Motor neuron (in vitro differentiated cells): ENCODE data around the gene UQCC2. TPM values are rescaled to one million over a fixed set of nuclear protein-coding genes. Genes with fewer than 3 reads are reported as not detected.

ENCODE experiments used
- ATAC-seq, 8 experiments: fragments of 200-7000 bp; cut with Tn5 transposase; replicated peaks in 6 of 8; 2 replicates each; pipeline ENCODE4 v1.8.0; 2021; ENCODE audit warnings: mild to moderate bottlenecking in 8 of 8, moderate library complexity in 8 of 8
- H3K27ac ChIP-seq, 2 donors: fragments of 250-450 bp; sonication (Bioruptor Pico); 2 replicates each; pipeline ENCODE4 v1.9.0; 2021; ENCODE audit warnings: antibody characterized with exemption in 2 of 2, mild to moderate bottlenecking in 2 of 2, moderate library complexity in 1 of 2
- H3K4me1 ChIP-seq, 2 donors: fragments of 250-450 bp; sonication (Bioruptor Pico); replicated peaks in 1 of 2; 2 replicates each; pipeline ENCODE4 v1.6.1; 2021; ENCODE audit warnings: antibody characterized with exemption in 2 of 2, mild to moderate bottlenecking in 2 of 2, moderate library complexity in 1 of 2
- H3K4me3 ChIP-seq, 5 donors: fragments of 250-450 bp; sonication (Bioruptor Pico); 2 replicates each; pipeline ENCODE4 v1.9.0; 2021; ENCODE audit warnings: antibody characterized with exemption in 5 of 5, mild to moderate bottlenecking in 5 of 5, moderate library complexity in 4 of 5
- WGBS, 10 experiments: fragments of 450-650 bp; shearing (Covaris generic); methylation state at CpG; one replicate each; pipeline ENCODE4 v1.0.0; 2022; 5-methylcytosine and 5-hydroxymethylcytosine counted together
- in situ Hi-C, 9 experiments: fragments of 400-800 bp; cut with MboI; loops; one replicate each; pipeline ENCODE4 v1.15.0; 2021; ENCODE audit warnings: low sequenced_read_pairs in 9 of 9, low pct_unique_long_range_greater_than_20kb in 2 of 9; ENCODE audit not compliant: unreplicated experiment in 9 of 9
- total RNA-seq, 8 experiments: library from RNA; unstranded; fragments of 300-600 nt; gene quantifications; 2 replicates each; pipeline versions ENCODE4 v1.2.3 to v1.2.4, GENCODE V29; 2022

UQCC2 gene
- total RNA-seq, 8 experiments from 2014 or later: 53.4 to 130 (median 71.2) TPM

- in situ Hi-C loops: no loop called here
- Histone ChIP-seq H3K27ac (peak overlapping the region in 1 of 2 donors; percentile 4), H3K4me1 (peaks cover 32 to 36% of the 10 kb centered on the region in 2 donors), H3K4me3 (no peak overlapping the region)
- ATAC-seq: peak in 4 of 8 experiments; percentile 15 to 44 (median 24)
- 57 to 73% methylated on average over 2 to 4 of the region's 6 CpGs; no CpG with 5 or more reads in 8 of the 10 experiments for WGBS, 10 experiments
Observed at GRCh38 chr6:33740204-33740608, 28.7 kb upstream of the UQCC2 start.

- no peak overlapping the region for H3K4me3 ChIP-seq
- no peak for ATAC-seq
- 55 to 100% (median 80%) methylated on average over 1 to 2 of the region's 5 CpGs; no CpG with 5 or more reads in 5 of the 10 experiments for WGBS, 10 experiments
- H3K27ac ChIP-seq: no peak overlapping the region
- in situ Hi-C loops: no loop called here
- peaks cover 26 to 30% of the 10 kb centered on the region in 2 donors for H3K4me1 ChIP-seq
Observed at GRCh38 chr6:33739571-33739970, 28.1 kb upstream of the UQCC2 start.

GRCh38 chr6:33738879-33739278 lies 27.4 kb upstream of the UQCC2 start:
- no peak overlapping the region for H3K4me3 ChIP-seq
- 88% methylated on average over 3 of the region's 5 CpGs; no CpG with 5 or more reads in 9 of the 10 experiments for WGBS, 10 experiments
- peaks cover 19 to 23% of the 10 kb centered on the region in 2 donors for H3K4me1 ChIP-seq
- H3K27ac ChIP-seq: no peak overlapping the region
- in situ Hi-C loops: no loop called here
- ATAC-seq: no peak

- in situ Hi-C loops: no loop called here
- no peak for ATAC-seq
- WGBS, 10 experiments: 59 to 100% methylated on average over 3 to 5 of the region's 9 CpGs; no CpG with 5 or more reads in 8 of the 10 experiments
- no peak overlapping the region for H3K27ac ChIP-seq
- H3K4me1 ChIP-seq: peaks cover 19 to 20% of the 10 kb centered on the region in 2 donors
- H3K4me3 ChIP-seq: no peak overlapping the region
Observed at GRCh38 chr6:33738153-33738552, 26.7 kb upstream of the UQCC2 start.

- in situ Hi-C loops: no loop called here
- peak in 4 of 8 experiments; percentile 6 to 64 (median 44) for ATAC-seq
- Histone ChIP-seq H3K4me1 (peaks cover 20 to 24% of the 10 kb centered on the region in 2 donors), H3K27ac (peak overlapping the region in 1 of 2 donors; percentile 22), H3K4me3 (no peak overlapping the region)
- WGBS, 10 experiments: 40 to 100% (median 78%) methylated on average over 1 to 4 of the region's 15 CpGs; no CpG with 5 or more reads in 4 of the 10 experiments
Observed at GRCh38 chr6:33737267-33738026, 25.9 kb upstream of the UQCC2 start.

- no peak overlapping the region for H3K27ac ChIP-seq
- peaks cover 19 to 26% of the 10 kb centered on the region in 2 donors for H3K4me1 ChIP-seq
- no peak for ATAC-seq
- WGBS, 10 experiments: 66 to 89% (median 86%) methylated on average over 3 to 10 of the region's 18 CpGs; no CpG with 5 or more reads in 6 of the 10 experiments
- in situ Hi-C loops: no loop called here
- H3K4me3 ChIP-seq: no peak overlapping the region
Observed at GRCh38 chr6:33735216-33735615, 23.7 kb upstream of the UQCC2 start.

GRCh38 chr6:33733709-33734007 lies 22.2 kb upstream of the UQCC2 start:
- Histone ChIP-seq H3K4me1 (peaks cover 20 to 21% of the 10 kb centered on the region in 2 donors), H3K4me3 (no peak overlapping the region), H3K27ac (no peak overlapping the region)
- no peak for ATAC-seq
- 40 to 84% (median 75%) methylated on average over 2 to 6 of the region's 8 CpGs; no CpG with 5 or more reads in 7 of the 10 experiments for WGBS, 10 experiments
- in situ Hi-C loops: no loop called here

GRCh38 chr6:33732817-33733708 lies 21.6 kb upstream of the UQCC2 start:
- in situ Hi-C loops: no loop called here
- peak; percentile 36 to 88 (median 68) for ATAC-seq

GRCh38 chr6:33732385-33732784 lies 20.9 kb upstream of the UQCC2 start:
- Histone ChIP-seq H3K27ac (peak overlapping the region in 1 of 2 donors; percentile 8), H3K4me1 (peaks cover 18 to 23% of the 10 kb centered on the region in 2 donors), H3K4me3 (no peak overlapping the region)
- in situ Hi-C loops: no loop called here
- 40 to 100% (median 95%) methylated on average over 1 to 5 of the region's 6 CpGs; no CpG with 5 or more reads in 6 of the 10 experiments for WGBS, 10 experiments
- no peak for ATAC-seq

More at GRCh38 chr6:33732817-33733708, 21.6 kb upstream of the UQCC2 start:
- WGBS, 10 experiments: 17 to 80% (median 22%) methylated on average over 1 to 6 of the region's 13 CpGs; no CpG with 5 or more reads in 3 of the 10 experiments
- Histone ChIP-seq H3K27ac (peak overlapping the region; percentile 8 to 14), H3K4me3 (no peak overlapping the region), H3K4me1 (peaks cover 20 to 21% of the 10 kb centered on the region in 2 donors)

- 51 to 100% (median 70%) methylated on average over 1 to 8 of the region's 9 CpGs; no CpG with 5 or more reads in 3 of the 10 experiments for WGBS, 10 experiments
- Histone ChIP-seq H3K27ac (no peak overlapping the region), H3K4me1 (peaks cover 13 to 29% of the 10 kb centered on the region in 2 donors), H3K4me3 (no peak overlapping the region)
- no peak for ATAC-seq
- in situ Hi-C loops: no loop called here
Observed at GRCh38 chr6:33731751-33732282, 20.3 kb upstream of the UQCC2 start.

GRCh38 chr6:33731035-33731434 lies 19.5 kb upstream of the UQCC2 start:
- 49 to 100% (median 60%) methylated on average over 1 to 3 of the region's 7 CpGs; no CpG with 5 or more reads in 5 of the 10 experiments for WGBS, 10 experiments
- H3K4me1 ChIP-seq: peaks cover 13 to 29% of the 10 kb centered on the region in 2 donors
- in situ Hi-C loops: no loop called here
- no peak overlapping the region for H3K27ac ChIP-seq
- no peak for ATAC-seq
- no peak overlapping the region for H3K4me3 ChIP-seq

GRCh38 chr6:33730611-33731010 lies 19.1 kb upstream of the UQCC2 start:
- no peak for ATAC-seq
- H3K4me3 ChIP-seq: no peak overlapping the region
- H3K27ac ChIP-seq: no peak overlapping the region
- in situ Hi-C loops: no loop called here
- H3K4me1 ChIP-seq: peaks cover 13 to 31% of the 10 kb centered on the region in 2 donors
- 40 to 100% (median 100%) methylated on average over 1 to 2 of the region's 10 CpGs; no CpG with 5 or more reads in 5 of the 10 experiments for WGBS, 10 experiments
